Measurements from ENCODE around the gene GPR34. TPM values are rescaled to one million over a fixed set of nuclear protein-coding genes. Genes with fewer than 3 reads are reported as not detected.

Gene GPR34
- total and polyA plus RNA-seq, 2 experiments from 2014 or later, result 0.71 to 1.7 TPM

- H4K20me1 ChIP-seq (ENCODE audit: insufficient read depth, poor library complexity, severe bottlenecking), result no peaks in the 10 kb centered on the region
- H3K9me3 ChIP-seq (ENCODE audit: low read depth), result no peaks in the 10 kb centered on the region
- WGBS (ENCODE audit: low lambda C conversion rate, missing lambda C conversion rate), result 75% methylated on average over 6 of the region's 6 CpGs
- no peaks in the 10 kb centered on the region for H3K9me2 ChIP-seq (replicated peaks; ENCODE audit: insufficient read depth)
- H3K79me2 ChIP-seq, result no peaks in the 10 kb centered on the region
- H3K27ac ChIP-seq, result no peak overlapping the region
- no peaks in the 10 kb centered on the region for H3K27me3 ChIP-seq
- H3K4me1 ChIP-seq (ENCODE audit: insufficient read depth), result no peaks in the 10 kb centered on the region
- no peak overlapping the region for H2AFZ ChIP-seq
- H3K4me3 ChIP-seq, result no peak overlapping the region
- no peak for TF ChIP-seq EZH2 (IDR thresholded peaks at IDR 0.05; ENCODE audit: borderline replicate concordance)
- no peak overlapping the region for H3K4me2 ChIP-seq
- H3K36me3 ChIP-seq (replicated peaks; ENCODE audit: insufficient read depth, low read depth), result no peaks in the 10 kb centered on the region
- no peak for DNase-seq (ENCODE audit: low spot score)
Observed at GRCh38 chrX:41677183-41678060, 11.4 kb upstream of the GPR34 start.

GRCh38 chrX:41684138-41684537 is 4.6 kb upstream of the GPR34 start:
- TF ChIP-seq CTCF (IDR thresholded peaks at IDR 0.05; ENCODE audit: poor library complexity) (no peak), EZH2 (IDR thresholded peaks at IDR 0.05; ENCODE audit: borderline replicate concordance) (no peak), EZH2phosphoT487 (IDR thresholded peaks at IDR 0.05; ENCODE audit: low read depth, severe bottlenecking, unreplicated experiment) (no peak)

GRCh38 chrX:41684940-41685339 is 3.8 kb upstream of the GPR34 start:
- no peak for DNase-seq (ENCODE audit: low spot score)
- H3K36me3 ChIP-seq (replicated peaks; ENCODE audit: insufficient read depth, low read depth), result no peaks in the 10 kb centered on the region
- no peaks in the 10 kb centered on the region for H3K27me3 ChIP-seq
- H4K20me1 ChIP-seq (ENCODE audit: insufficient read depth, poor library complexity, severe bottlenecking), result no peaks in the 10 kb centered on the region
- TF ChIP-seq EZH2phosphoT487 (IDR thresholded peaks at IDR 0.05; ENCODE audit: low read depth, severe bottlenecking, unreplicated experiment) (no peak), EZH2 (IDR thresholded peaks at IDR 0.05; ENCODE audit: borderline replicate concordance) (no peak), CTCF (IDR thresholded peaks at IDR 0.05; ENCODE audit: poor library complexity) (no peak)
- H3K4me2 ChIP-seq, result no peak overlapping the region
- no peak overlapping the region for H2AFZ ChIP-seq
- no peaks in the 10 kb centered on the region for H3K4me1 ChIP-seq (ENCODE audit: insufficient read depth)
- H3K4me3 ChIP-seq, result no peak overlapping the region
- H3K27ac ChIP-seq, result no peak overlapping the region
- no peaks in the 10 kb centered on the region for H3K9me2 ChIP-seq (replicated peaks; ENCODE audit: insufficient read depth)
- WGBS (ENCODE audit: low lambda C conversion rate, missing lambda C conversion rate), result 80% methylated on average over 2 of the region's 2 CpGs
- no peaks in the 10 kb centered on the region for H3K79me2 ChIP-seq
- H3K9me3 ChIP-seq (ENCODE audit: low read depth), result no peaks in the 10 kb centered on the region

More at GRCh38 chrX:41684138-41684537, 4.6 kb upstream of the GPR34 start:
- no peaks in the 10 kb centered on the region for H3K9me3 ChIP-seq (ENCODE audit: low read depth)
- 70% methylated on average over 3 of the region's 3 CpGs for WGBS (ENCODE audit: low lambda C conversion rate, missing lambda C conversion rate)
- no peaks in the 10 kb centered on the region for H3K27me3 ChIP-seq
- H3K4me2 ChIP-seq, result no peak overlapping the region
- H4K20me1 ChIP-seq (ENCODE audit: insufficient read depth, poor library complexity, severe bottlenecking), result no peaks in the 10 kb centered on the region
- no peak overlapping the region for H3K27ac ChIP-seq
- H3K36me3 ChIP-seq (replicated peaks; ENCODE audit: insufficient read depth, low read depth), result no peaks in the 10 kb centered on the region
- H3K4me1 ChIP-seq (ENCODE audit: insufficient read depth), result no peaks in the 10 kb centered on the region
- no peaks in the 10 kb centered on the region for H3K79me2 ChIP-seq
- no peak overlapping the region for H2AFZ ChIP-seq
- no peaks in the 10 kb centered on the region for H3K9me2 ChIP-seq (replicated peaks; ENCODE audit: insufficient read depth)
- no peak for DNase-seq (ENCODE audit: low spot score)
- H3K4me3 ChIP-seq, result no peak overlapping the region

GRCh38 chrX:41686788-41687187 is 2.0 kb upstream of the GPR34 start:
- WGBS (ENCODE audit: low lambda C conversion rate, missing lambda C conversion rate), result 78% methylated on average over 4 of the region's 4 CpGs
- no peaks in the 10 kb centered on the region for H3K4me1 ChIP-seq (ENCODE audit: insufficient read depth)
- no peak for TF ChIP-seq EZH2 (IDR thresholded peaks at IDR 0.05; ENCODE audit: borderline replicate concordance)
- no peak for TF ChIP-seq EZH2phosphoT487 (IDR thresholded peaks at IDR 0.05; ENCODE audit: low read depth, severe bottlenecking, unreplicated experiment)
- TF ChIP-seq CTCF (IDR thresholded peaks at IDR 0.05; ENCODE audit: poor library complexity), result no peak
- no peak overlapping the region for H2AFZ ChIP-seq
- H4K20me1 ChIP-seq (ENCODE audit: insufficient read depth, poor library complexity, severe bottlenecking), result no peaks in the 10 kb centered on the region
- no peak overlapping the region for H3K27ac ChIP-seq
- no peak for DNase-seq (ENCODE audit: low spot score)
- no peak overlapping the region for H3K4me2 ChIP-seq
- H3K36me3 ChIP-seq (replicated peaks; ENCODE audit: insufficient read depth, low read depth), result no peaks in the 10 kb centered on the region
- H3K9me3 ChIP-seq (ENCODE audit: low read depth), result no peaks in the 10 kb centered on the region
- no peaks in the 10 kb centered on the region for H3K27me3 ChIP-seq
- no peak overlapping the region for H3K4me3 ChIP-seq
- no peaks in the 10 kb centered on the region for H3K9me2 ChIP-seq (replicated peaks; ENCODE audit: insufficient read depth)
- H3K79me2 ChIP-seq, result no peaks in the 10 kb centered on the region
